Measurements from ENCODE around the gene XIST.

Gene XIST

GRCh38 chrX:73836956-73837477 lies 15.5 kb downstream of the XIST start:
- DNase-seq: no peak
- Histone ChIP-seq H3K27ac (no peak overlapping the region), H3K27me3 (ENCODE audit: insufficient read depth, low read depth, severe bottlenecking) (peaks cover 50% of the 10 kb centered on the region), H3K36me3 (no peaks in the 10 kb centered on the region), H3K9me3 (ENCODE audit: severe bottlenecking) (no peaks in the 10 kb centered on the region), H3K4me3 (ENCODE audit: low read depth, low read length) (no peak overlapping the region)
- TF ChIP-seq, protein P1, sequence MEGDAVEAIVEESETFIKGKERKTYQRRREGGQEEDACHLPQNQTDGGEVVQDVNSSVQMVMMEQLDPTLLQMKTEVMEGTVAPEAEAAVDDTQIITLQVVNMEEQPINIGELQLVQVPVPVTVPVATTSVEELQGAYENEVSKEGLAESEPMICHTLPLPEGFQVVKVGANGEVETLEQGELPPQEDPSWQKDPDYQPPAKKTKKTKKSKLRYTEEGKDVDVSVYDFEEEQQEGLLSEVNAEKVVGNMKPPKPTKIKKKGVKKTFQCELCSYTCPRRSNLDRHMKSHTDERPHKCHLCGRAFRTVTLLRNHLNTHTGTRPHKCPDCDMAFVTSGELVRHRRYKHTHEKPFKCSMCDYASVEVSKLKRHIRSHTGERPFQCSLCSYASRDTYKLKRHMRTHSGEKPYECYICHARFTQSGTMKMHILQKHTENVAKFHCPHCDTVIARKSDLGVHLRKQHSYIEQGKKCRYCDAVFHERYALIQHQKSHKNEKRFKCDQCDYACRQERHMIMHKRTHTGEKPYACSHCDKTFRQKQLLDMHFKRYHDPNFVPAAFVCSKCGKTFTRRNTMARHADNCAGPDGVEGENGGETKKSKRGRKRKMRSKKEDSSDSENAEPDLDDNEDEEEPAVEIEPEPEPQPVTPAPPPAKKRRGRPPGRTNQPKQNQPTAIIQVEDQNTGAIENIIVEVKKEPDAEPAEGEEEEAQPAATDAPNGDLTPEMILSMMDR (IDR thresholded peaks at IDR 0.05; ENCODE audit: low read depth, low read length): no peak

- Histone ChIP-seq H3K27ac (no peak overlapping the region), H3K4me3 (ENCODE audit: low read depth, low read length) (no peak overlapping the region), H3K36me3 (no peaks in the 10 kb centered on the region), H3K9me3 (ENCODE audit: severe bottlenecking) (no peaks in the 10 kb centered on the region), H3K27me3 (ENCODE audit: insufficient read depth, low read depth, severe bottlenecking) (peaks cover 52% of the 10 kb centered on the region)
- no peak for DNase-seq
- TF ChIP-seq, protein P1 (IDR thresholded peaks at IDR 0.05; ENCODE audit: low read depth, low read length): no peak
Measured at GRCh38 chrX:73834219-73834618, 18.3 kb downstream of the XIST start.

DNA sequence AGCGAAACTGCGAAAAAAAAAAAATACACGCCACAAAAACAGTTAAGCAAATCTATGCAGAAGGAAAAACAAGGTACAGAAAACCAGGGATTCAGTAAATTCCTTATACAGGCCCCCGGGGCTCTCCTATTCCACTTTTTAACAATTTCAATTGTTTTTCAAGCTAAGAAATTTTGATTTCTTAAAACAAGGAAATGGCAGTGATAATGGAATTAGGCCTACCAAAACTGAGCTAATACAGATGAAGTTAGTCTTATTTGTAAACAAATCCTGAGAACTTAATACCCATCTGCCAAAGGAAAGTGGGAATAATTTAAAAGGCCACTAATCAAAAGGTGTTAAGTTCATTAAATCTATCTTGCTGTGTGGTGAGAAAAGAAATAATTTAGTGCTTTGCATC lies 20.2 kb downstream of the XIST start:
- H3K4me3 ChIP-seq (ENCODE audit: low read depth, low read length): no peak overlapping the region
- H3K9me3 ChIP-seq (ENCODE audit: severe bottlenecking): no peaks in the 10 kb centered on the region
- DNase-seq: no peak
- peaks cover 60% of the 10 kb centered on the region for H3K27me3 ChIP-seq (ENCODE audit: insufficient read depth, low read depth, severe bottlenecking)
- no peak overlapping the region for H3K27ac ChIP-seq
- TF ChIP-seq, protein P1 (IDR thresholded peaks at IDR 0.05; ENCODE audit: low read depth, low read length): no peak
- H3K36me3 ChIP-seq: no peaks in the 10 kb centered on the region

DNA sequence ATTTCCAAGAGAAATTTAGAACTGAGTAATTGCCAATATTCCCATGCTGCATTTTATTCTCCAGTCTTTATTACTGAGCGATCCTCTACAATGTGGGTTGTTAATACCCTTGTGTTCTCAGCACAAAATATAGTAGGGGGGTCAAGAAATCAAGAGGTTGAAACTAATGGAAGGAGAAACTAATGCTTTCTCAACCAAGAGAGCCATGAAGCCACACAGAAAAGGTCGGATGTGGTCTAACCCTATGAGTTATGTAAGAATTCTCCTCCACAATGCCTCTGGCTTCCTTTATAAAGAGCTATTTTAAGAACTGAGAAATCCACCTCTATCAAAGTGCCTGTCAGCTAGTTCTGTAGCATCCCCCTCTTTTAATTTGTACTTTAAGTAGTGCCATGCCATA lies 21.0 kb downstream of the XIST start:
- Histone ChIP-seq H3K36me3 (no peaks in the 10 kb centered on the region), H3K9me3 (ENCODE audit: severe bottlenecking) (no peaks in the 10 kb centered on the region), H3K27ac (no peak overlapping the region), H3K4me3 (ENCODE audit: low read depth, low read length) (no peak overlapping the region), H3K27me3 (ENCODE audit: insufficient read depth, low read depth, severe bottlenecking) (peaks cover 60% of the 10 kb centered on the region)
- TF ChIP-seq, protein P1 (IDR thresholded peaks at IDR 0.05; ENCODE audit: low read depth, low read length): no peak
- no peak for DNase-seq

GRCh38 chrX:73830489-73831414 lies 21.8 kb downstream of the XIST start:
- no peaks in the 10 kb centered on the region for H3K36me3 ChIP-seq
- TF ChIP-seq, protein P1 (IDR thresholded peaks at IDR 0.05; ENCODE audit: low read depth, low read length): no peak
- H3K27me3 ChIP-seq (ENCODE audit: insufficient read depth, low read depth, severe bottlenecking): peaks cover 63% of the 10 kb centered on the region
- no peaks in the 10 kb centered on the region for H3K9me3 ChIP-seq (ENCODE audit: severe bottlenecking)
- no peak overlapping the region for H3K27ac ChIP-seq
- H3K4me3 ChIP-seq (ENCODE audit: low read depth, low read length): no peak overlapping the region
- no peak for DNase-seq

Measured in WERI-Rb-1 (cell line).